Measurements from ENCODE around the gene TRAPPC10.

- TF ChIP-seq, protein P1, sequence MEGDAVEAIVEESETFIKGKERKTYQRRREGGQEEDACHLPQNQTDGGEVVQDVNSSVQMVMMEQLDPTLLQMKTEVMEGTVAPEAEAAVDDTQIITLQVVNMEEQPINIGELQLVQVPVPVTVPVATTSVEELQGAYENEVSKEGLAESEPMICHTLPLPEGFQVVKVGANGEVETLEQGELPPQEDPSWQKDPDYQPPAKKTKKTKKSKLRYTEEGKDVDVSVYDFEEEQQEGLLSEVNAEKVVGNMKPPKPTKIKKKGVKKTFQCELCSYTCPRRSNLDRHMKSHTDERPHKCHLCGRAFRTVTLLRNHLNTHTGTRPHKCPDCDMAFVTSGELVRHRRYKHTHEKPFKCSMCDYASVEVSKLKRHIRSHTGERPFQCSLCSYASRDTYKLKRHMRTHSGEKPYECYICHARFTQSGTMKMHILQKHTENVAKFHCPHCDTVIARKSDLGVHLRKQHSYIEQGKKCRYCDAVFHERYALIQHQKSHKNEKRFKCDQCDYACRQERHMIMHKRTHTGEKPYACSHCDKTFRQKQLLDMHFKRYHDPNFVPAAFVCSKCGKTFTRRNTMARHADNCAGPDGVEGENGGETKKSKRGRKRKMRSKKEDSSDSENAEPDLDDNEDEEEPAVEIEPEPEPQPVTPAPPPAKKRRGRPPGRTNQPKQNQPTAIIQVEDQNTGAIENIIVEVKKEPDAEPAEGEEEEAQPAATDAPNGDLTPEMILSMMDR (IDR thresholded peaks at IDR 0.05) = no peak
- TF ChIP-seq POLR2A (IDR thresholded peaks at IDR 0.05) = no peak
These were observed 37.2 kb upstream of the TRAPPC10 start for GRCh38 chr21:43974791-43975468.
